ENCODE data around the gene DDX1.
"Not testable (repeated sequence)": the region's sequence is repeated elsewhere in the genome, so short reads cannot be mapped to it uniquely, and the experiment has no call there.

Gene DDX1

GRCh38 chr2:15620340-15620739 is 28.7 kb downstream of the DDX1 start:
- Histone ChIP-seq H3K9ac (ENCODE audit: low read length in 5 of 5) (no peak overlapping the region), H3K4me1 (ENCODE audit: control insufficient read depth in 5 of 5, insufficient read depth in 5 of 5, low read length in 5 of 5) (peaks cover 0 to under 1% (median 0%) of the 10 kb centered on the region in 5 donors), H3K9me3 (ENCODE audit: control insufficient read depth in 5 of 5, low read length in 5 of 5) (no peaks in the 10 kb centered on the region), H3K27ac (ENCODE audit: low read depth, low read length) (no peak overlapping the region), H3K4me3 (ENCODE audit: low read depth in 1 of 5, low read length in 5 of 5) (no peak overlapping the region), H3K27me3 (ENCODE audit: control insufficient read depth in 5 of 5, insufficient read depth in 4 of 5, low read length in 5 of 5) (no peaks in the 10 kb centered on the region), H3K36me3 (ENCODE audit: control insufficient read depth in 5 of 5, insufficient read depth in 5 of 5, low read length in 5 of 5) (peaks cover 61 to 80% (median 69%) of the 10 kb centered on the region in 5 donors)

DNA sequence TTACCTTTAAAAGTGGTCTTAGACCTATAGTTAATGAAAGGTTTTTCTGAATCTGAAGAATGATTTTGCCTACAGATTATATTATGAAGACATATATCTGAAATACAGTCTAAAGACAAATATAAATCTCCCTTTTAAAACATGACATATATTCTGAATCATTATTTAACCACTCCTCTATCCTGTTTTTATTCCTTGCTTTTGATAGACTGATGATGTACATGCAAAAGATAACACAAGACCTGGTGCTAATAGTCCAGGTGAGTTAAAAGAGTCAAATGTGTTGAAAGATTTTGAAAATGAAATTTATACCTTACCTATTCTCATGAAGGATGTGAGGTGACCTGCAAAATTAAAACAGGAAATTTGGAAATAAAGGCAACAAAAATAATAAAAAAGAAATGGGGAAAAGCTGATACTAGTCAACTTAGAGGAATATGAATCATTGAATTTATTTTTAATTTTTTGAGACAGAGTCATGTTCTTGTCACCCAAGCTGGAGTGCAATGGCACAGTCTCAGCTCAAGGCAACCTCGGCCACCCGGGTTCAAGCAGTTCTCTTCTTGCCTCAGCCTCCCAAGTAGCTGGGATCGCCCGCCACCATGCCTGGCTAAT is 29.3 kb downstream of the DDX1 start:
- Histone ChIP-seq H3K9ac (ENCODE audit: low read length in 5 of 5) (no peak overlapping the region), H3K4me3 (ENCODE audit: low read depth in 1 of 5, low read length in 5 of 5) (no peak overlapping the region), H3K4me1 (ENCODE audit: control insufficient read depth in 5 of 5, insufficient read depth in 5 of 5, low read length in 5 of 5) (no peaks in the 10 kb centered on the region), H3K27me3 (ENCODE audit: control insufficient read depth in 5 of 5, insufficient read depth in 4 of 5, low read length in 5 of 5) (no peaks in the 10 kb centered on the region), H3K9me3 (ENCODE audit: control insufficient read depth in 5 of 5, low read length in 5 of 5) (no peaks in the 10 kb centered on the region), H3K36me3 (ENCODE audit: control insufficient read depth in 5 of 5, insufficient read depth in 5 of 5, low read length in 5 of 5) (peaks cover 66 to 85% (median 71%) of the 10 kb centered on the region in 5 donors), H3K27ac (ENCODE audit: low read depth, low read length) (no peak overlapping the region)

DNA sequence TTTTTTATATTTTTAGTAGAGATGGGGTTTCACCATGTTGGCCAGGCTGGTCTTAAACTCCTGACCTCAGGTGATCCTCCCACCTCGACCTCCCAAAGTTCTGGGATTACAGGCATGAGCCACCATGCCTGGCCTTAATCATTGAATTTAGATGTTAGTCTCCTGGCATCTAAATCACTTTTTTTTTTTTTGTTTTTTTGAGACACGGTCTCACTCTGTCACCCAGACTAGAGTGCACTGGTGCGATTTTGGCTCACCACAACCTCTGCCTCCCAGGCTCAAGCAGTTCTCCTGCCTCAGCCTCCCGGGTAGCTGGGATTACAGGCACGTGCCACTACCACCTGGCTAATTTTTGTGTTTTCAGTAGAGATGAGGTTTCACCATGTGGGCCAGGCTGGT is 29.8 kb downstream of the DDX1 start:
- H3K36me3 ChIP-seq (ENCODE audit: control insufficient read depth in 5 of 5, insufficient read depth in 5 of 5, low read length in 5 of 5): peaks cover 63 to 83% (median 72%) of the 10 kb centered on the region in 5 donors
- H3K4me3 ChIP-seq (ENCODE audit: low read depth in 1 of 5, low read length in 5 of 5); H3K9ac ChIP-seq (ENCODE audit: low read length in 5 of 5): not testable (repeated sequence)

DNA sequence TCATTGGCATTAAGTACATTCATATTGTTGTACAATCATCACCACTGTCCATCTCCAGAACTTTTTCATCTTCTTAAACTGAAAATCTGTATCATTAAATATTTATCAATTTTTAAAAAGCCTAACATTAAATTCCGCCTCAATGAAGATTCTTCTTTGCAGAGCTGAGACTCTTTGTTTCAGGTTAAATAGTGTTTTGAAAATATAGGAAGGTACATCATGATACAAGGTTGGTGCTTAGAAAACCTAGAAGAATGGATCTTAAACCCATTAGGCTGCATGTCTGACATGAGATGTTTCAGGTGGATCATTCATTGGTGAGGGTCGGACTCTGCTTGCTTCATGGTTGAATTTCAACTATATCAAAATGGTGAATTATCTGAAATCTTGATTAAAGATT is 30.5 kb downstream of the DDX1 start:
- no peaks in the 10 kb centered on the region for H3K27me3 ChIP-seq (ENCODE audit: control insufficient read depth in 5 of 5, insufficient read depth in 4 of 5, low read length in 5 of 5)
- no peaks in the 10 kb centered on the region for H3K4me1 ChIP-seq (ENCODE audit: control insufficient read depth in 5 of 5, insufficient read depth in 5 of 5, low read length in 5 of 5)
- no peak overlapping the region for H3K4me3 ChIP-seq (ENCODE audit: low read depth in 1 of 5, low read length in 5 of 5)
- no peak overlapping the region for H3K27ac ChIP-seq (ENCODE audit: low read depth, low read length)
- peaks cover 64 to 90% (median 77%) of the 10 kb centered on the region in 5 donors for H3K36me3 ChIP-seq (ENCODE audit: control insufficient read depth in 5 of 5, insufficient read depth in 5 of 5, low read length in 5 of 5)
- H3K9ac ChIP-seq (ENCODE audit: low read length in 5 of 5): no peak overlapping the region
- H3K9me3 ChIP-seq (ENCODE audit: control insufficient read depth in 5 of 5, low read length in 5 of 5): no peaks in the 10 kb centered on the region

More for the DNA sequence above, 29.8 kb downstream of the DDX1 start:
- not testable (repeated sequence) for H3K4me1 ChIP-seq (ENCODE audit: control insufficient read depth in 5 of 5, insufficient read depth in 5 of 5, low read length in 5 of 5); H3K27ac ChIP-seq (ENCODE audit: low read depth, low read length); H3K27me3 ChIP-seq (ENCODE audit: control insufficient read depth in 5 of 5, insufficient read depth in 4 of 5, low read length in 5 of 5); H3K9me3 ChIP-seq (ENCODE audit: control insufficient read depth in 5 of 5, low read length in 5 of 5)

- Histone ChIP-seq H3K4me1 (ENCODE audit: control insufficient read depth in 5 of 5, insufficient read depth in 5 of 5, low read length in 5 of 5) (no peaks in the 10 kb centered on the region), H3K36me3 (ENCODE audit: control insufficient read depth in 5 of 5, insufficient read depth in 5 of 5, low read length in 5 of 5) (peaks cover 71 to 96% (median 83%) of the 10 kb centered on the region in 5 donors), H3K9me3 (ENCODE audit: control insufficient read depth in 5 of 5, low read length in 5 of 5) (no peaks in the 10 kb centered on the region), H3K27ac (ENCODE audit: low read depth, low read length) (no peak overlapping the region), H3K27me3 (ENCODE audit: control insufficient read depth in 5 of 5, insufficient read depth in 4 of 5, low read length in 5 of 5) (no peaks in the 10 kb centered on the region), H3K4me3 (ENCODE audit: low read depth in 1 of 5, low read length in 5 of 5) (no peak overlapping the region), H3K9ac (ENCODE audit: low read length in 5 of 5) (no peak overlapping the region)
These were observed 31.2 kb downstream of the DDX1 start for GRCh38 chr2:15622614-15623480.

DNA sequence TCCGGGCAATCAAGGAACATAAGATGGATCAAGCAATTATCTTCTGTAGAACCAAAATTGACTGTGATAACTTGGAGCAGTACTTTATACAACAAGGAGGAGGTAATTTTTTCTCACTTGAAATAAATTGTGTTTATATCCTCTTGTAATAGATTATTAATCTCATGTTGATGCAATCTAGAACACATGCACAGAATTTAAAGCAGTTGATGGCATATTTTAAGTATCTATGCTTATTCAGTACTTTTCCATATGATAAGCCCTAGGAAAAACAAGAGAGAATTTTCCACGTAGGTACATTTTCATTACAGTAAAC is 31.8 kb downstream of the DDX1 start:
- H3K4me3 ChIP-seq (ENCODE audit: low read depth in 1 of 5, low read length in 5 of 5): no peak overlapping the region
- H3K27me3 ChIP-seq (ENCODE audit: control insufficient read depth in 5 of 5, insufficient read depth in 4 of 5, low read length in 5 of 5): no peaks in the 10 kb centered on the region
- H3K4me1 ChIP-seq (ENCODE audit: control insufficient read depth in 5 of 5, insufficient read depth in 5 of 5, low read length in 5 of 5): no peaks in the 10 kb centered on the region
- peaks cover 66 to 90% (median 81%) of the 10 kb centered on the region in 5 donors for H3K36me3 ChIP-seq (ENCODE audit: control insufficient read depth in 5 of 5, insufficient read depth in 5 of 5, low read length in 5 of 5)
- no peak overlapping the region for H3K9ac ChIP-seq (ENCODE audit: low read length in 5 of 5)
- H3K27ac ChIP-seq (ENCODE audit: low read depth, low read length): no peak overlapping the region
- H3K9me3 ChIP-seq (ENCODE audit: control insufficient read depth in 5 of 5, low read length in 5 of 5): no peaks in the 10 kb centered on the region

- H3K36me3 ChIP-seq (ENCODE audit: control insufficient read depth in 5 of 5, insufficient read depth in 5 of 5, low read length in 5 of 5): peaks cover 60 to 87% (median 80%) of the 10 kb centered on the region in 5 donors
- H3K9ac ChIP-seq (ENCODE audit: low read length in 5 of 5): no peak overlapping the region
- no peaks in the 10 kb centered on the region for H3K27me3 ChIP-seq (ENCODE audit: control insufficient read depth in 5 of 5, insufficient read depth in 4 of 5, low read length in 5 of 5)
- no peaks in the 10 kb centered on the region for H3K9me3 ChIP-seq (ENCODE audit: control insufficient read depth in 5 of 5, low read length in 5 of 5)
- H3K4me1 ChIP-seq (ENCODE audit: control insufficient read depth in 5 of 5, insufficient read depth in 5 of 5, low read length in 5 of 5): no peaks in the 10 kb centered on the region
- no peak overlapping the region for H3K27ac ChIP-seq (ENCODE audit: low read depth, low read length)
- no peak overlapping the region for H3K4me3 ChIP-seq (ENCODE audit: low read depth in 1 of 5, low read length in 5 of 5)
These were observed 32.4 kb downstream of the DDX1 start for GRCh38 chr2:15623898-15624541.

DNA sequence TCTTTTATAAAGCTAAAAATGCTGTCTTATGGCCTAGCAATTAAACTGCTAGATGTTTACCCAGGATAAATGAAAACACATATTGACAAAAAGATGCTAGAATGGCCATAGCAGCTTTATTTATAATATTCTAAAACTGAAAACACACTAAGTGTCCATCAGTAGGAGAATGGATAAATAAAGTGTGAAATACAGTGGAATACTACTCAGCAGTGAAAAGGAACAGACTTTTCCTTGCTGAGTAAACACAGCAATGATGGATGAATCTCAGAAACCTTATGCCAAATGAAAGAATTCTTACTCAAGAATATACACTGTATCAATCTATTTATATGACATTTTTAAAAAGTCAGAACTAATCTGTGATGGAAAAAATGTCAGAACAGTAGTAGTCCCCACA is 33.2 kb downstream of the DDX1 start:
- no peaks in the 10 kb centered on the region for H3K27me3 ChIP-seq (ENCODE audit: control insufficient read depth in 5 of 5, insufficient read depth in 4 of 5, low read length in 5 of 5)
- peaks cover 57 to 90% (median 78%) of the 10 kb centered on the region in 5 donors for H3K36me3 ChIP-seq (ENCODE audit: control insufficient read depth in 5 of 5, insufficient read depth in 5 of 5, low read length in 5 of 5)
- no peak overlapping the region for H3K9ac ChIP-seq (ENCODE audit: low read length in 5 of 5)
- no peaks in the 10 kb centered on the region for H3K4me1 ChIP-seq (ENCODE audit: control insufficient read depth in 5 of 5, insufficient read depth in 5 of 5, low read length in 5 of 5)
- H3K27ac ChIP-seq (ENCODE audit: low read depth, low read length): no peak overlapping the region
- no peaks in the 10 kb centered on the region for H3K9me3 ChIP-seq (ENCODE audit: control insufficient read depth in 5 of 5, low read length in 5 of 5)
- no peak overlapping the region for H3K4me3 ChIP-seq (ENCODE audit: low read depth in 1 of 5, low read length in 5 of 5)

DNA sequence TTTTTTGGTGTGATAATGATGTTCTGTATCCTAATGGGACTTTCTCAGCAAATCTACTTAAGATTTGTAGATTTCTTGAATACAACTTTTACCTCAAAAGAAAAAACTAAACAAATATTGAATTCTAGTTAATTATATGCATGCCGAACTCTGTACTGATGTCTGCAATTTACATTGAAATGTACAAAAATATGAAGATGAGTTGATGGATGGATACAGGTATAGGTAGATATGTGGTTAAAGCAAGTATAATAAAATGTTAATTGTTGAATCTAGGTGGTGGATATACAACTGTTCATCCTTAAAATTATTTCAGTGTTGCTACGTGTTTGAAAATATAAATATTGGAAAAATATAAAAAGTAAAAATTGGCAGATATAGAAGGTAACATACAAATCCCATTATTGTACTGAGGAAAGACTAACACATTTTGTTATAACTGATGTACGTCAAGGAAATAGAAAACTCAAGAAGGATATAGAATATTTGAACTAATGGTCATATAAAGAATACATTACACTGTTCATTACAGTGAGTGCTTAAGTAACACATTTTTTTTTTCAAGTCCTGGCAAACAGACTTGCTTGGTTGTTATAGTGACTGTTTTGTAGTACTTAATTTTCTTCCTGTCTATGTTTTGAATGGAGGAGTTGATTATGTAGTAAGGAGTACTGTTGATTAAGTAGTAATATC is 33.8 kb downstream of the DDX1 start:
- H3K9ac ChIP-seq (ENCODE audit: low read length in 5 of 5): no peak overlapping the region
- peaks cover 57 to 89% (median 78%) of the 10 kb centered on the region in 5 donors for H3K36me3 ChIP-seq (ENCODE audit: control insufficient read depth in 5 of 5, insufficient read depth in 5 of 5, low read length in 5 of 5)
- H3K9me3 ChIP-seq (ENCODE audit: control insufficient read depth in 5 of 5, low read length in 5 of 5): no peaks in the 10 kb centered on the region
- peaks cover 0 to 4% (median 0%) of the 10 kb centered on the region in 5 donors for H3K4me1 ChIP-seq (ENCODE audit: control insufficient read depth in 5 of 5, insufficient read depth in 5 of 5, low read length in 5 of 5)
- H3K27ac ChIP-seq (ENCODE audit: low read depth, low read length): no peak overlapping the region
- H3K27me3 ChIP-seq (ENCODE audit: control insufficient read depth in 5 of 5, insufficient read depth in 4 of 5, low read length in 5 of 5): no peaks in the 10 kb centered on the region
- H3K4me3 ChIP-seq (ENCODE audit: low read depth in 1 of 5, low read length in 5 of 5): no peak overlapping the region
